Measurements from ENCODE around the gene ACP7.
"Not testable (repeated sequence)": the region's sequence is repeated elsewhere in the genome, so short reads cannot be mapped to it uniquely, and the experiment has no call there.

GRCh38 chr19:39143757-39144289 is 59.7 kb downstream of the ACP7 start:
- not testable (repeated sequence) for TF ChIP-seq CTCF (conservative IDR thresholded peaks at IDR 0.05; ENCODE audit: low read depth, low read length); POLR2A (IDR thresholded peaks at IDR 0.05; ENCODE audit: low read depth, low read length); USF2 (IDR thresholded peaks at IDR 0.05; ENCODE audit: low read depth, low read length); RAD21 (IDR thresholded peaks at IDR 0.05; ENCODE audit: low read length); CHD1 (IDR thresholded peaks at IDR 0.05; ENCODE audit: low read depth, low read length); RCOR1 (IDR thresholded peaks at IDR 0.05; ENCODE audit: insufficient replicate concordance, low read length); BHLHE40 (IDR thresholded peaks at IDR 0.05; ENCODE audit: low read depth, low read length); MAFK (IDR thresholded peaks at IDR 0.05; ENCODE audit: low read depth, low read length); FOS (IDR thresholded peaks at IDR 0.05; ENCODE audit: low read depth, low read length); CEBPB (IDR thresholded peaks at IDR 0.05; ENCODE audit: low read depth, low read length)
